ENCODE measurements around the gene GLMN.

DNA sequence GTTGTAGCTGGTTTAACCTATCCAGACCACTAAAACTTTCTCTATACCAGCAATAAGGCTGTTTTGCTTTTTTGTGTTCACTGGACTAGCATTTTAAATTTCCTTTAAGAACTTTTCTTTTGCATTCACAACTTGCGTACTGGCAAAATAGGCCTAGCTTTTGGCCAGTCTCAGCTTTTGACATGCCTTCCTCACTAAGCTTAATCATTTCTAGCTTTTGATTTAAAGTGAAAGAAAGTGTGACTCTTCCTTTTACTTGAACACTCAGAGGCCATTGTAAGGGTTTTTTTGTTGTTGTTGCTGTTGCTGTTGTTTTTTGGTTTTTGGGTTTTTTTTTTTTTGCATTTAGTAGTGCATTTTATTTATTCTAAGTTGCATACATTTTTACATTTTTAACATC lies 15.2 kb upstream of the GLMN start:
- TF ChIP-seq EP300 (IDR thresholded peaks at IDR 0.05; ENCODE audit: borderline replicate concordance in 1 of 2, low read depth in 1 of 2, low read length in 1 of 2), result no peak
- no peak for TF ChIP-seq FOXM1 (IDR thresholded peaks at IDR 0.05; ENCODE audit: low read depth)
- TF ChIP-seq TCF12 (IDR thresholded peaks at IDR 0.05), result no peak
- no peak for TF ChIP-seq IRF3 (IDR thresholded peaks at IDR 0.05; ENCODE audit: low read depth, low read length)
- no peak for TF ChIP-seq MAX (IDR thresholded peaks at IDR 0.05; ENCODE audit: low read depth)

Data from SK-N-SH (cell line).